GDM1 (cell line): Measurements from ENCODE around the gene MYO9A.

Experiments
- DNase-seq: peaks from one replicate; lab custom pipeline; 2025; lab: John Stamatoyannopoulos, UW

Gene MYO9A

DNA sequence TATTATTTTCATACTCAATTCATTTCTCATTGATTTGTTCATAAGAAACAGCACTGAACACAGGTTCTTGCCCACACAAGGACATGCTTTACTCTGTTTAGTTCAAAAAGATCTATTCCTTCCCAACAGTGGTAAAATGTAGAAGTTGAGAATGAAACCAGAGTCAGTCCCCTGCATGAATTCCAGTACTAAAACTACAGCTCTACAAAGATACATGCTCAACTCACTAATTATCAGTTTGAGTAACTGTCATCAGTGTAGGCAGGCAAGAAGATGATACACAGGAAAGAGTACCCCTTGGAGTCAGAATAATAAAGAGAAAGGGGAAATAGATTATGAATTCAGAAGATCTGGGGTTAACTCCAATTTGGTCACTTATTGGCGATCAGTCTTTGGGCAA lies 264.4 kb downstream of the MYO9A start:
- DNase-seq, result no peak

- no peak for DNase-seq
Measured at GRCh38 chr15:71844916-71845315, 273.0 kb downstream of the MYO9A start.

- DNase-seq, result no peak
Measured at GRCh38 chr15:71841563-71841962, 276.4 kb downstream of the MYO9A start.

GRCh38 chr15:71830981-71831380 lies 287.0 kb downstream of the MYO9A start:
- no peak for DNase-seq

DNA sequence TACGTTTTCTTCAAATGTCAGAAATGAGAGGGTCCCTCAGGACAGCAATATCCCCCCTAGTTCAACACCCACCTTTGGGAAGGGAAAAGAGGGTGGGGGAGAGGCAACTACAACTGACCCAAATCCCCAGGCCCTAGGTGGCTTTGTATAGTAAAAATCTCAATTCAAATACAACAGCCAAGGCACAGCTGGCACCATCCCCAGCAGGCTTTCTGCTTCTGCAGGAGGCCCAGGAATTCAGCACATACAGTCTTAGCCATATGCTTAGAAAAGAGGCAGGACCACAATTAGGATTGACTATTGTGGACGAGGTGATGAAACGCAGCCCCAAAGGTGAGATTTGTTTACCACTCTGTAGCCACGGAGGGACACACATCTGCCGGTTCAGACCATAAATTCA lies 291.8 kb downstream of the MYO9A start:
- no peak for DNase-seq

GRCh38 chr15:71825021-71825730 lies 292.8 kb downstream of the MYO9A start:
- DNase-seq, result no peak

- no peak for DNase-seq
Measured at GRCh38 chr15:71823801-71824200, 294.1 kb downstream of the MYO9A start.

DNA sequence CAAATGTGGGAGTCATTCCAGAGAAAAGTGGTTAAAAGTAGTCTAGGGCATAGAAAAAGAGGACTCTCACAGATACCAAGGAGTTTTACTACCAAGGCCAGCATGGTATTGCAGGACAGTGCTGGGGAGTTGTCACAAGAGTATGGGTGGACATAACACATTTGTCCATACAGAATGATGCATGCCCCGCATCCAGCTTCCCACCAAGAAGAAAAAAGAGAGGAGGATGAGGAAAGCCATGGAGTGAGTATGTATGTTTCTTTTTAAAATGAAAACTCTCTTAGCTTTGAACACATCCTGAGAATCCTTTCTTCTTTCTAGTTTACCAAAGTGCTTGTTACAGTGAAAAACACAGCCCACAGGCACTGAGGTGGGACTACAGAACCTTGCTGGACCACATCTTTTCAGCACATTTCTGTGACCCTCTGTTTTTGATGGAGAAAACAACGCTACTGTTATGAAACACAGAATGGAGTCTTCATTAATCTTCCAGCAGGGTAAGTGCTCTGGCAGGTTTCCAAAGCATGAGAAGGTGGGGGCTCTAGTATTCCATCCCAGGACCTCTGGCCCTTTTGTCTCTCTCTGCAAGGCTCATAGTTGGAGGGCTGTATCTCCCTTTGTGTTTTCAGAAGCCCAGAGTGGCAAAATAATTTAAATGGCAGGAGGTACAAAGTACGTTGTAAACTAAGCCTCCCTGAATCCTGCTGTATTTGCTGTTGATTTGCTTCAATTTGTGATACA lies 294.9 kb downstream of the MYO9A start:
- no peak for DNase-seq

GRCh38 chr15:71821547-71822129 lies 296.3 kb downstream of the MYO9A start:
- no peak for DNase-seq

DNA sequence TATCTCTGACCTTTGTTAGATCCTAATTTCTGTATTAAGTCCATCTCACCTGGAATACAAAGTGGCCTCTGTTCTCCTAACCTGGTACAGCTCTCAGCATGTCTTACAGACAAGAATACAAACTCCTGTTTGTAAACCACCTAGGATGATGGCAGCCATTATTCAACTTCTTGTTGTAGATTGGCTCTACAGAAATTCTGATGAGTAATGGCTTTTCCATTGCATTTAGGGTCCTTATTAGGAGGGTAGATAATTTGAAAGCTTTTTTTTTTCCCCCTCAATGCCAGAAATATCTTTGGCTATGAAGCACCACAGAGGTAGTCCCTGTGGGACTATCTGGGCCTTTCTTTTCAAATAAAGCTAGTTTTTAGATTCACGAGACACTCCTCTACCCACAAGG lies 297.8 kb downstream of the MYO9A start:
- DNase-seq, result no peak

DNA sequence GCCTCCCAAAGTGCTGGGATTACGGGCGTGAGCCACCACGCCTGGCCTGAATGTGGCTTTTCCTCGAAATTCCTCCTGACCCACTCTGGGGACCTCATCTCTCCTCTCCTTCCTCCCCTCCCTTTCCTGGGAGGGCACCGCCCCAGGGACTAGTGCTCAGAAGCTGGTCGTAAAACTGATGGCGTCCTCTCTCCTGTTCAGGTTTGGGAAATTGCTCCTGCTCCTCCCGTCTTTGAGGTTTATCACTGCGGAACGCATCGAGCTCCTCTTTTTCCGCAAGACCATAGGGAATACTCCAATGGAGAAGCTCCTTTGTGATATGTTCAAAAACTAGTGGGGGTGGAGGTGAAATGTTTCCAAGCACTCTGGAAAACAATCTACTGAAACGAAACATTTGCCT lies 300.6 kb downstream of the MYO9A start:
- DNase-seq, result no peak

- DNase-seq, result no peak
Measured at GRCh38 chr15:71815301-71815700, 302.6 kb downstream of the MYO9A start.

DNA sequence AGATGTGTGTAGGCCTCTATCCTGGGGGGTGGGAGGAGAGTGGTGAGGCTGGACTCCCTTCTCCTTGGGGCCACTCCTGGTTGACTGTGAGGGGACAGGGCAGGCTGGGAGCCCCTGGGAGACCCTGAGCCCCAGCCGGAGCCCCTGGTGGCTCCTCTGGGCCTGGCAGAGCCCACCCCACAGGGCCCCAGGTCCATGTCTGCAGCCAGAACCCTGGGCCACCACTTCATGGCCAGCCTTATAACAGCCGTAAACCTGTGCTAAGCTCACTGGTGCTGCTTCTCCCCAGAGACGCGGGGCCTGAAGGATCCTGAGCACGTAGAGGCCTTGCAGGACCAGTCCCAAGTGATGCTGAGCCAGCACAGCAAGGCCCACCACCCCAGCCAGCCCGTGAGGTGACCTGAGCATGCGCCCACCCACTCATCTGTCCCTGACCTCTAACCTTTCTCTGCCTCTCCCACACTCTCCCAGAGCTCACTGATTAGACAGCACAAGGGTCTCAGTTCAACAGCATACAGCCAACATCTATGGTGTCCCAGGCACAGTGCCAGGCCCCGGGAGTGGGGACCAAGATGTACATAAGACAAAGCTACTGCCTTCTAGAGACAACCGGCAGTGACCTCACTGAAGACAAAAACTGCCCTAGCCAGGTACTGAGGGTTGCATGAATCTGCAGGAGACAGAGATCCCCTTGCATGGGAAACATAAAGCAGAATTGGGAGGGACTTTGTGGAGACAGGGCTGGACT lies 304.1 kb downstream of the MYO9A start:
- no peak for DNase-seq

- DNase-seq, result no peak
Measured at GRCh38 chr15:71812966-71813722, 304.8 kb downstream of the MYO9A start.

DNA sequence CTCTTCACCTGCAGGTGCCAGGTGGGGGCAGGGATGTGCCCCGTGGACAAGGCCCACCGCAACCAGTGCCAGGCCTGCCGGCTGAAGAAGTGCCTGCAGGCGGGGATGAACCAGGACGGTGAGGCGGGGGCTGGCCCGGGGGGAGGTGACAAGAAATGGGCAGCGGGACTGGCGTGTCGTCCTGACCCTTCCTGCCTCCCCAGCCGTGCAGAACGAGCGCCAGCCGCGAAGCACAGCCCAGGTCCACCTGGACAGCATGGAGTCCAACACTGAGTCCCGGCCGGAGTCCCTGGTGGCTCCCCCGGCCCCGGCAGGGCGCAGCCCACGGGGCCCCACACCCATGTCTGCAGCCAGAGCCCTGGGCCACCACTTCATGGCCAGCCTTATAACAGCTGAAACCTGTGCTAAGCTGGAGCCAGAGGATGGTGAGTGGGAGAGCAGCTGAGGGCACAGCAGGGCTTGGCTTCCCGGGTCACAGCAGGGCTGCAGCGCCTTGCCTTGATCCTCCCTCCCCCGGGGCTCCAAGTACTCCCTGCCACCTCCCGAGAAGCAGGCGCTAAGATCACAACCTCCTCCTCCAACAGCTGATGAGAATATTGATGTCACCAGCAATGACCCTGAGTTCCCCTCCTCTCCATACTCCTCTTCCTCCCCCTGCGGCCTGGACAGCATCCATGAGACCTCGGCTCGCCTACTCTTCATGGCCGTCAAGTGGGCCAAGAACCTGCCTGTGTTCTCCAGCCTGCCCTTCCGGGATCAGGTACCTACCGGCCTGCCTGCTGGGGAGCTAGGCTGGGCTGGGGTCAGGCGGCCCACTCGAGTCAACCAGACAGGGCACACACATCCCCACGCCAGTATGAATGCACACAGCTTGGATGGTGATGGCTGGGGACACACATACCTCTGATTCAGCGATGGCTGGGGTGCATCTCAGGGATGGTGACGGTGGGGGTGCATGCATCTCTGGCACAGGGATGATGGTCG lies 305.9 kb downstream of the MYO9A start:
- no peak for DNase-seq

- no peak for DNase-seq
Measured at GRCh38 chr15:71811036-71811736, 306.8 kb downstream of the MYO9A start.

DNA sequence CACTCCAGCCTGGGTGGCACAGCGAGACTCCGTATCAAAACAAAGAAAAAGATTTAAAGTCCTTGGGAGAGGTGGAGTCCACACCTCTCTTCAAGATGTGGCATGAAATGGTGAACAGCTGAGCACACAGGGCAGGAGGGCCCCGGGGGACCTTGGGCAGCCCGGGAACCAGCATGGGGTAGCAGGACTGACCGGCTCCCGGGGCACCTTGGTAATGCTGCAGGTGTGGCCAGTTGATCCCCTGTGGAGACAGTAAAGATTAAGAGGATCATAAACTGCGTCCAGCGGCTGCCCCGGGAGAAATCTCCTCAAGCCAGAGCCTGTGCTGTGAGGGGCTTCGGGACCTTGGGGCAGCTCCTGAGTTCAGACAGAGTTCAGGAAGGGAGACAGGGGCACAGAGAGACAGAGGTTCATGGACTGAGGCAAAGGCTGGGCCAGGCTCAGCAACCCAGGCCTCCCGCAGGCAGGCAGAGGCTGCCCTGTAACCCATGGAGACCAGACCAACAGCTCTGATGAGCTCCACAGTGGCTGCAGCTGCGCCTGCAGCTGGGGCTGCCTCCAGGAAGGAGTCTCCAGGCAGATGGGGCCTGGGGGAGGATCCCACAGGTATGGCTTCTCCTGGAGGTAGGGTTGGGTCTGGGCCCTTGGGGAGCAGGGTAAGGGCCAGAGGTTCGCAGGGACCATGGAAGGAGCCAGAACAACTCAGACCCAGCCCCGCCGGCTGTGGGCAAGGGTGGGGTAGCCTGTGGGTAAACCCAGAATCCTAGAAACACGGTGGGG lies 307.5 kb downstream of the MYO9A start, which contains the start of gene NR2E3:
Gene NR2E3, plus strand, starts transcription at position 299 of the 780 bp plus-strand sequence. Its CDS starts 190 bp downstream, at position 489.
- DNase-seq, result no peak

GRCh38 chr15:71809346-71809745 lies 308.6 kb downstream of the MYO9A start:
- no peak for DNase-seq
